ENCODE results near the gene LRRC3C. TPM values are rescaled to one million over a fixed set of nuclear protein-coding genes. Genes with fewer than 3 reads are reported as not detected.
"Not testable (repeated sequence)": the region's sequence is repeated elsewhere in the genome, so short reads cannot be mapped to it uniquely, and the experiment has no call there.

LRRC3C gene
- total RNA-seq, 1 donor from 2014 or later: not detected

DNA sequence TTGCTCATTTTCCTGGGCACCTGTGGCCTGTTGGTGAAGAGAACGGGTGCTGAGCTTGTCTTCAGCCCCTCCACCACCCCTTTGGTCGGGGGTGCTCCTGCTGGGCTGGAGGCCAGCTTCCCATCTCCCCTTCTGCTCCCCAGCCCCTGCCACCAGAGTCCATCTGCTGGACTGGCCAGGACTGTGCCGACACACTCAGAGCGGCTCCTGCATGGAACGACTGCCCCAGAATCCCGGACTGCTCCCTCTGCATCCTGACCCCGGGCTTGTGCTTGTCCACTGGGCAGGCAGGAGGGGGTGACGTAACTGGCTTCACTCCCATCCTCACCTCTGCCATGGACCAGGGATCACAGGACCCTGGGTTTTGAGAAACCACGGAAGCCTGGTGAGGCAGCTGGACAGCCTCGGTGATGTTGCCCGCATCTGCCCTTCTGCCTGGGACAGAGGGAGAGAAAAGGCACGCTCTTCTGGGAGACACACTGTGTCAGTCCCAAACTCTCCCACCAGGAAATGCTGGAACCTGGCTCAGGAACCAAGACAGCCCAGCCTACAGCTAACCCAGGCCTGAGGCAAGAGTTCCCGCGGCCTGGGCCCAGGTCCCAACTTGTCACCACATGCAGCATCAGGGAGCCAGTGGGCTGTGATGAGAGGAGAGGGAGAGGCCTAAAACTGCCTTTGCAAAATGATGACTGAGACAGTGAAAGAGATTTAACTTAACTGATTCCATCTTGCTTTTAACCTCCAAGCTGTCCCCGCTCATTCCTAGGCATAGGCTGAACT is 19.2 kb downstream of the LRRC3C start:
- no peak for DNase-seq (ENCODE audit: extremely low read depth, low read depth, low spot score)

DNA sequence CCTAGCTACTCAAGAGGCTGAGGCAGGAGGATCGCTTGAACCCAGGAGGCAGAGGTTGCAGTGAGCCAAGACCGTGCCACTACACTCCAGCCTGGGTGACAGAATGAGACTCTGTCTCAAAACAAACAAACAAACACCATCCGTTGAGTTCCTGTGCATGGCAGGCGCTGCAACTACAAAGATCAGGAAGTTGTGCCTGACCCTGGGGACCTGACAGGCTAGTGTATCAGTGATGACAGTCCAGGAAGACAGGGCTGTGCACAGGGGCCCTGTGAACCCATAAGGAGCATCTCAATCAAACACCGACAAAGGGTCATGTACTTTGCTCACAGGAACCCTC is 20.9 kb downstream of the LRRC3C start:
- not testable (repeated sequence) for DNase-seq (ENCODE audit: extremely low read depth, low read depth, low spot score)

DNA sequence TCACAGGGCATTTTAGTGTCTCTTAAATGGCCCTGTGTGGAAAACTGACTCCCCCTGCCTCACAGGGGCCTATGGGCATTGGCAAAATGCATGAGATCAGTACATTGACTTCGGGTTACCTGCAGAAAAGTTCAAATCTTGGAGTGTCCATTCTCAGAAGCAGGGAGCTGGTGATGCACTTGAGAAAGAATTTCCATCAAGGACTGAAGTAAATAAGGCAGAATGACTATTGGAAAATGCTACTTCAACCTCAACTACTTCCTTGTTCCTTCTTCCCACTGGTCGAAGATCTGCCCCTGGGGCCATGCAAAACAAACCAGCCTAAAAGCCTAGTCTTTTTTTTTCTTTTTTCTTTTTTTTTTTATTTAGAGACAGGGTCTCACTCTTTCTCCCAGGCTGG is 21.5 kb downstream of the LRRC3C start:
- no peak for DNase-seq (ENCODE audit: extremely low read depth, low read depth, low spot score)

DNA sequence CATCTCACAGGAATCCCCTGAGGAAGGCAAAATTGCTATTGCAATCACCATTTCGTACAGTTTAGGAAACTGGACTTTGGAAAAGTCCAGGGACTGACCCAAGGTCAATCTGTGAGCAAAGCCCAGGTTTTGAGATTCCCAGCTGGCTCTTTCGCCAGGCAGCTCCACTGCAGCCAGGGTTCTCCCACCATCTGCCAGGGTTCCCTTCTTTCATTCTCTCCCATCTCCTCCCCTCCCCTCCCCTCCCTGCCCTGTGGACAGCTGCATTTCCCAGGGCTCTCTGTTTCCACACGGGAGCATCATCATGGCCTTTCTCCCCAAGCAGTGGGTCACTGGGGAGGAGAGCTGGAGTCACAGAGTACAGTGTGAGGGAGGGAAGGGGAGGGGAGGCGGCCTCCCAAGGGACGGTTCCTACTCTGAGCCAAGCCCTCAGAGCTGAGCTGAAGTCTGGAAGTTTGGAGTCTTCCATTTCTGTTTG is 23.4 kb downstream of the LRRC3C start:
- DNase-seq (ENCODE audit: extremely low read depth, low read depth, low spot score): no peak

DNA sequence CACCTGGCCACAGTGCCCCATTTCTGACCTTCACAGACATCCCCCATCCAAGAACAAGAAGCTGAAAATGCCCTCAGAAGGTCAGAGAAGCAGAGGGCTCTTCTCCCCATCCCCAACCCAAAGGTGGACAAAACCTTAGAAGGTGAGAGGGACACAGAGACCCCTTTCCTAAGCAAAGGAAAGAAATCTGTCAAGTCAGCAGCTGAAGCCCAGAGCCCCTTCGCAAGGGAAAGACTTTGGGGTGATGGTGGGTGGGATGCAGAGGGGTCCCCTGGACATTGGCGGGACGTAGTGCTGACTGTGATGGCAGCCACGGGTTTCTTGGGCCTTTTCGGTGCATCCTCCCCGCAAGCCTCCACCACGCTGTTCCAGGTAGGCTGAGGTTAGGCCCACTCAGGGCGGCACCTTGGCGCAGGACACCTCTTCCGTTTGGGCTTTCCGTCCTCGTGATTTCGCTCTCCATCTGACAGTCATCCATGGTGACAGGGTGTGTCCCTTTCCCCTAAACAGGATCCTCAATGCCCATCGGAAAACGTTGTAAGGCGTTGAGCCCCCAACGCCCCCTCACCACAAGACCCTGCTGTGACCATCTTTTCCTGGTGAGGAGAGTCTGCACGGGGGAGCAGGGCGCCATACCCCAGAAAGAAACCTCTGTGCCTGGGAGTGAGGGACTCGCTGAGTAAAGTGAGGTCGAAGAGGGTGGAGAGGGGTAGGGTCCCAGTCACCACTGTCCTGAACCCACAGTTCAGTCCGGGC is 24.6 kb downstream of the LRRC3C start:
- no peak for DNase-seq (ENCODE audit: extremely low read depth, low read depth, low spot score)

DNA sequence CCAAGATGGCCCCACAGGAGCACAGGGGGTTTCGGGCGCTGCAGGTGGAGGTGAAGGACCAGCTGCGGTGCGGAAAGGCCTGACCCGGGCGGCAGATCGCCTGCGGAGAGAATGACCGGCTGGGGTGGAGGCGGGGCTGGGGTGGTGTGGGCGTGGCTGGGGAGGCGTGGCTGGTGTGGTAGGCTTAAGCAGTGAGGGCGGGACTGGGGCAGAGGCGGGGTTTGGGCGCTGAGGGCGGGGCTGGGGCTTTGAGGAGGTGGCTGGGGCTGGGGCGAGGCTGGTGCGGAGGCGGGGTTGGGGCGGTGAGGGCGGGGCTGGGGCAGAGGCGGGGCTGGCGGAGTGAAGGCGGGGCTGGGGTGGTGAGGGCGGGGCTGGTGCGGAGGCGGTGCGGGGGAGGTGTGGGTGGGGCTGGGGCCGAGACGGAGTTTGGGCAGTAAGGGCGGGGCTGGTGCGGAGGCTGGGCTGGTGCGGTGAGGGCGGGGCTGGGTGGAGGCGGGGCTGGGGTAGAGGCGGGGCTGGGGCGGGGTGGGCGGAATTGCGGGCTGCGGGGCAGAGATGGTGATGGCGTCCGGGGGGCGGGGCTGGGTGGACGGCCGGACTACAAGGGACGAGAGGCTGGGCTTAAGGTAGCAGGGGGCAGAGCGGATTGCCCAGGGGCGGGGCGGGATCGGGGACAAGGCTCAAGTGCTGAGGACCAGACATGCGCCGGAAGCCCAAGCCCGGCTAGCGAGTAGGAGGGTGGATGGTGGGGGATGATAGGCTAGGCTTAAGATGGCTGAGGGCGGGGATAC is 25.3 kb downstream of the LRRC3C start:
- peak; percentile 39 for DNase-seq (ENCODE audit: extremely low read depth, low read depth, low spot score)

DNA sequence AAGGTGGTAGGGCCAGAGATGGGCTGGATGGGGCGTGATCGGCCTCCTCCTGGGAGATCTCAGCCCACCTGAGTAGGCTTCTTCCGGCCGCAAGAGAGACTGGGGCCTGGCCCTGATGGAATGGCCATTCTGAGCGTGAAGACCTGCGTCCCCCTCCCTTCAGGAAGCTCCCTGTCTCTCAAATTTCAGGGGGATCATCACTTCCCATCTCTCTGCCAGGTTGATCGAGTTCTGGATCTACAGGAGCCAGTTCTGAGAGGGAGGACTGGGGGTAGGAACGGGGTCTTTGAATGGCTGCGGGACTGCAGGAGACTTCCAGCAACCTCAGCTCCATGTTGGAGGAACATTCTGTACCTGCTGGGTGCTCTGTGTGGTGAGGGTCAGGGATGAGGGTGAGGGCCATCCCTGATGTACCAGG is 25.9 kb downstream of the LRRC3C start:
- DNase-seq (ENCODE audit: extremely low read depth, low read depth, low spot score): no peak

DNA sequence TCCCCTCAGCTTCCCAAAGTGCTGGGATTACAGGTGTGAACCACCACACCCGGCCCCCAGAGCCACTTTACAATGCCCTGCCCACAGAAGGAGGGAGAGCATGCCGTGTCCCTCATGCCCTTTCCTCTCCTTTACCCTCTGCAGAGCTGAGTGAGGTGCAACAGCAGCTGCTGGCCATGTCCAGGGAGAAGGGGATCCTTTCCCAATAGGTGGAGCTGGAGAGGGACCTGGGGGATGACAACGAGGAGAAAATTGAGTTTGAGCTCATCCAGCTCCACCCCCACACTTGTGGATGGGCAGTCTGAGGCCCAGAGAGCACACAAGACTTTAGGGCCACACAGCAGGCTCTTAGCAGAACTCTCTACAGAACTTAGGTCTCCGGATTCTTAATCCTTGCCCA is 27.3 kb downstream of the LRRC3C start:
- DNase-seq (ENCODE audit: extremely low read depth, low read depth, low spot score): no peak

DNA sequence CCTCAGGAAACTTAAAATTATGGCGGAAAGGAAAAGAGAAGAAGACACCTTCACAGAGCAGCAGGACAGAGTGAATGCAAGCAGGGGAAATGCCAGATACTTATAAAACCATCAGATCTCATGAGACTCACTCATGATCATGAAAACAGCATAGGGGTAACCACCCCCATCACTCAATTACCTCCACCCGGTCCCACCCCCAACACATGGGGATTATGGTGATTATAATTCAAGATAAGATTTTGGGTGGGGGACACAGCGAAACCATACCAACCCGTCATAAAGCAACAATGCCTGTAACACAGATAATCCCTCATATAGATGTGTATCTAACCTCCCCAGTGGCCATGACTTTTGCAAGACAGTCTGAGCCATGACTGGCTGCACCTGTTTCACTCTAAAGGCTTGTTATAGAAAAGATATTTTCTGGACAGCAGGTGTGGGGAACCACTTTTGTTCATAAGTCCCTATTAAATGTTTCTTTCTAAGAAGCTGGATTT is 28.2 kb downstream of the LRRC3C start:
- no peak for DNase-seq (ENCODE audit: extremely low read depth, low read depth, low spot score)

DNA sequence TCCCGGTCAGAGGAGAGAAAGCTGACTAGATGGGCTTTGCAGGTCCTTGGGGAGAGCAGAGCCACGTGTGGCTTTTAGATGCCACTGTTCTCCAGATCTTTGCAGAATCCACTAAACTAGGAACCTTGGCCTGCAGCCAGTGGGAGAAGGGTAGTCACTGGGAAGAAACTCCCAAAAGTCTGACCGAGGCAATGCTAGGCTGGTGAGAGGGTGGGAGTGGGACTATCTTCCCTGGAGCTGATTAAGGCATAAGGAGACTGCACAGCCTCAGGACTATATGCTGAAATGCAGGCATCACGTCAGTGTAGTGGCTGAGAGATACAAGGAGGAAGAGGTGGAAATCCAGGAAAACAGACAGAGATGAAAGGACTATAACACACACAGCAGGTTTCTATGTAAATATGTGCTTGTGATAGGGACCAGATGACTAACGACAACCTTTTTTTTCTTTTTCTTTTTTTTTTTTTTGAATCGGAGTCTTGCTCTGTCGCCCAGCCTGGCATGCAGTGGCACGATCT is 33.1 kb downstream of the LRRC3C start:
- DNase-seq (ENCODE audit: extremely low read depth, low read depth, low spot score): no peak

DNA sequence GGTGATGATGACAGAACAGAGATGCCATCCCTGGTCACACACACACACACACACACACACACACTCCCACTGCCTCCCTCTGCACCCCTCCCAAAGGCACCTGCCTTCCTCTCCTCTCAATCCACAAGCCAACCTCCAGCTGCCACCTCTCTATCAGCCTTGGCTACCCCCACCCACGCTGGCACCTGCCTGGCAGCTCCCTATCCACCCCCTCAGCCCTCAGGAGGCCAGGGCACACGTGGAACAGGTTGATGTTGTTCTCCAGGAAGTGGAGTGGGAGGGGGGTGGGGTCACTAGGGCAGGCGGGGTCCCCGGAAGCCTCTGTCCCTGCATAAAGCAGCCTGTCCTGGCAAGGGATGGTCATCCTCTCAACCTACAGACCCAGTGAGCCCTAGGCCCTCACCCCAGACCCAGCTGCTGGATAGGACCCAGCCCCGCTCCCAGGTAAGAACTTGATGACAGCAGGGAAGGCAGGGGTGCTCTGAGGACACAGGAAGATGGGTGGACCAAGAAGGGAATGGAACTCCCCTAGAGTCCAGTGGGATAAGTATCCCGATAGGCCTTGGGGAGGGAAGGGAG is 35.2 kb downstream of the LRRC3C start, which contains the start of gene GSDMA:
Gene GSDMA (plus strand): TSS at position 363 of the 579 bp plus-strand sequence. CDS start 2,684 bp downstream, outside the sequence.
- no peak for DNase-seq (ENCODE audit: extremely low read depth, low read depth, low spot score)

DNA sequence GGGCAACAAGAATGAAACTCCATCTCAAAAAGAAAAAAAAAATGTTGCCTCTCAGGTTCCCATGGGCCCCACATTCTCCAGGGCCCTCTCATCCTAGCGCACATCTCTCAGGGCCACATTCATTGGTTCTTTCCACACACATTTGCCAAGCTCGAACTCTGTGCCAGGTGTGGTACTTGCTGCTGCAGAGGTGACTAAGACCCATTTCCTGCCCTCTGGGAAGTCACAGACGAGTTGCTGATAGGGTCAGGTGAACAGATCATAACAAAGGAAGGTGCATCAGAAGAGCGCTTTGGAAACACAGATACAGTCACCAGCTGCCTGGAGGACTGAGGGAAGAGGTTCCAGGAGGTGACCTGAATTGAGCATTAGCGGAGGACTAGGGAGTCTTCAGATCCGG is 36.3 kb downstream of the LRRC3C start:
- DNase-seq (ENCODE audit: extremely low read depth, low read depth, low spot score): no peak

DNA sequence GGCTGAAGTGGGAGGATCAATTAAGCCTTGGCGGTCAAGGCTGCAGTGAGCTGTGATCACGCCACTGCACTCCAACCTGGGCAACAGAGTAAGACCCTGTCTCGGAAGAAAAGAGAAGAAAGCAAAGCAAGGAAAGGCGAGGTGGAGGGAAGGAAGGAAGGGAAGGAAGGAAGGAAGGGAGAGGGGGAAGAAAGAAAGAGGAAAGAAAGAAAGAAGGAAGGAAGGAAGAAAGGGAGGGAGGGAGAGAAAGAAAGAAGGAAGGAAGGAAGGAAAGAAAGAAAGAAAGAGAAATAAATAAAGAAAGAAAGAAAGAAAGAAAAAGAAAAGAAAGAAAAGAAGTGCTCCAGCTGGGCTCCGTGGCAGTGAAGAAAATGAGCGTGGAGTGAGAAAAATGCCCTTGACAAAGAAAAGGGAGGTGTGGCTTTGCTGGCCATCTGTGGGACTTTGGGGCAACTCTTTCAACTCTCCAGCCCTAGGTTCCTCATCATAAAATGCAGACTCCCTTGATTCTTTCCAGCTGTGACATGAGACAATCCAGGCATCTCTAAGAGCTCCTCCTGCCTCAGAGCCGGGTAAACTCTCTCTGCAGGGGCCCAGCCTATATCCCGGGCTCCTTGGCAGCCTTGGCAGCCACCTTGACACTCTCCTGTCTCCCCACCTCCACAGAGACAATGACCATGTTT is 37.6 kb downstream of the LRRC3C start:
- DNase-seq (ENCODE audit: extremely low read depth, low read depth, low spot score): no peak

DNA sequence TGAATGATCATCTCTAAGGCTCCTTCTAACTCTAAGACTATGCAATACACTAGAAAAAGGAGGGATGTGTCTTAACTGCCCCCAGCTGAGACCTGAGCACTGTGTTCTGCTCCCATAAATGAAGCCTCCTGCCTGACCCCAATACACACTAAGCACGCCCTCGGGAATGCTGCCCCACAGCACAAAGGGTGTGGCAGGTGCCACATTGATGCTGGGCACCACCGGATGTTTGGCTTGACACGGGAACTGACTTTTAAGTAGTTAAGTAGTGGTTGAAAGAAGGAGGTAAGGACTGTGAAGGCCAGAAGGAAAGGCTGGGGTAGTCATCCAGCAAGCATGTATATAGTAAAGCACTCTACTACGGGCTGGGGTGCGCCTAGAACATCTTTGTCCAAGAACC is 39.2 kb downstream of the LRRC3C start:
- no peak for DNase-seq (ENCODE audit: extremely low read depth, low read depth, low spot score)

DNA sequence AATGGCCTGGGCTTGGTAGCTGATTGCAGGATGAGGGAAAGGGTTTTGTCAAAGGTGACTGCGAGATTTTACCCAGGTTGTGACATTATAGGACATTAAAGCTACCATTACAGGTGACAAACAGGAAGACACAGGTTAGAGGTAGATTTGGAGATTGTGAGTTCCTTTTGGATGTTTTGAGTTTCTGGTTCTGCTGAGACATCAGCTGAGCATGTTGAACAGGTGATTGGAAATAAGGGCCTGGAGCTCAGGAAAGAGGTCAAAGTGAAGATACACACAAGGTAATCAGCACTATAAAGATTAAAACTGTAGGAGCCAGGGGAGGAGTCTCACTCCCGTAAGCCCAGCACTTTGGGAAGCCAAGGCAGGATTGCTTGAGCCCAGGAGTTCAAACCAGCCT is 41.2 kb downstream of the LRRC3C start:
- DNase-seq (ENCODE audit: extremely low read depth, low read depth, low spot score): no peak

DNA sequence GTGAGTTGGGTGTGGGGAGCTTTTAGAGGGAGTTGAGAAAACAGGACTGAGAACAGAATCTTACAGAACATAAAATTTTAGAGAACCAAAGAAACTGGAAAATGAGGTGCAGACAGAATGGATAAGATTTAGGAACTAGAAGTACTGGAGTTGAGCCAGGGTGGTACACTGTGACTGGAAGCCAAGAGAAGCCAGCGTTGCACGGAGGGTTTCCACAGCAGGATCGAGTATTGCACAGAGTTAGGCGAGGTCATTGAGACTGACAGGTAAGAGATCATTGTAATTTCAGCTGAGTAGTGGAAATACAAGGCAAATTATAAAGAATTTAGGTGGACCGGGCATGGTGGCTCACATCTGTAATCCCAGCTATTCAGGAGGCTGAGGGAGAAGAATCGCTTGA is 41.8 kb downstream of the LRRC3C start:
- no peak for DNase-seq (ENCODE audit: extremely low read depth, low read depth, low spot score)

DNA sequence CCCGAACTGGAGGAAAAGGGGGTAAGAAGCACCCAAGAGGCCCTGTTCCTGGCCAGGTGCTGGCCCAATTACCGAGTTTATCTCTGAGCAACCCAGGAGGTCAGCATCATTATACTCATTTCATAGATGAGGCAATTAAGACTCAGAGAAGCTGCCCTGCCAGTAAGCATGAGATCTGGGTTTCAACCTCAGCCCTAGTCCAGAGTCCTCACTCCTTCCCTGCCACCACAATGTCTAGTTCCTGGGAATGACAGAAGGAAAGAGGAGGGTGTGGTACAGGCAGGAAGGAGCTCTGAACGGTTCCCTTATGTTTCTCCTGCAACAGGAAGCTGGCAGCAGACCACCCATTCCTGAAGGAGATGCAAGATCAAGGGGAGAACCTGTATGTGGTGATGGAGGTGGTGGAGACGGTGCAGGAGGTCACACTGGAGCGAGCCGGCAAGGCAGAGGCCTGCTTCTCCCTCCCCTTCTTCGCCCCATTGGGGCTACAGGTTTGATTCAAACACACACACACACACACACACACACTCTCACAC is 42.7 kb downstream of the LRRC3C start:
- DNase-seq (ENCODE audit: extremely low read depth, low read depth, low spot score): no peak

DNA sequence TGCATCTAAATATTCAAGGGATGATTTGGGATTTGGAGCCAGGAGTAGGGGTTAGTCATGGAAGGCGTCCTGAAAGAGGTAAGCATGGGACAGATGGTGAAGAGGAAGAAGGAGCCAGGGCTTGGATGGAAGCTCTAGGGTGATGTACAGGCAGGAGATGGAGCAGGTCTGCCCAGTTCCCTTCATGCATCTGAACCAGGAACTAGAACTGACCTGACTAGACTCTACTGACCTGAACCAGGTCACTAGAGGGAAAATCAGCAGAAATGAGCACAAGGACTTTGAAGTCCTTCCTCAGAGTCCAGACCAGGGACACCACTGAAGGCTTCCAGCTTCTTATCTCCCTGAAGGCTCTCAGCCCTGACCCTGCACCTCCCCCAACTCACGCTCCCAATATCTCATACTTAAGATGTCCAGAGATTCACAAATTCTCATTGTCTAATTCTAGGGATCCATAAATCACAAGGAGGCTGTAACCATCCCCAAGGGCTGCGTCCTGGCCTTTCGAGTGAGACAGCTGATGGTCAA is 43.6 kb downstream of the LRRC3C start:
- no peak for DNase-seq (ENCODE audit: extremely low read depth, low read depth, low spot score)

DNA sequence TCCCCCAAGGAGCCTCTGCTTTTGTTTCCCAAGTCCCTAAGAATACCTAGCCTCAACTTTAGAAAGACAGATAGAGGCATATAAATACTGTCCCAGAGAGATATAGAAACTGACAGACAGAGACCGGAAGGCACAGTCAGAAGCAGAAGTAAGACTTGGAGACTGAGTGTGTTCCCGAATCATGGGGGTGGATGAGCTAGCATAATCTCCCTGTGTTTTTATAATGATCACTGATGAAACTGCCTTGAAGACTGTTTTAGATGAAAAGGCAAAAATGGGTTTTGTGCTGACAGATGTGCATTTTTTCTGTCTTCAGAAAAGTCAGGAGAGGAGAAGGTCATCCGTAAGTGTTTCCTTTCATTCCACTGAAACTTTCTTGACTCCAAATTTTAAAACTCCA is 44.7 kb downstream of the LRRC3C start:
- DNase-seq (ENCODE audit: extremely low read depth, low read depth, low spot score): no peak
